ENCODE data around the gene MYH10.

The MYH10 gene

DNA sequence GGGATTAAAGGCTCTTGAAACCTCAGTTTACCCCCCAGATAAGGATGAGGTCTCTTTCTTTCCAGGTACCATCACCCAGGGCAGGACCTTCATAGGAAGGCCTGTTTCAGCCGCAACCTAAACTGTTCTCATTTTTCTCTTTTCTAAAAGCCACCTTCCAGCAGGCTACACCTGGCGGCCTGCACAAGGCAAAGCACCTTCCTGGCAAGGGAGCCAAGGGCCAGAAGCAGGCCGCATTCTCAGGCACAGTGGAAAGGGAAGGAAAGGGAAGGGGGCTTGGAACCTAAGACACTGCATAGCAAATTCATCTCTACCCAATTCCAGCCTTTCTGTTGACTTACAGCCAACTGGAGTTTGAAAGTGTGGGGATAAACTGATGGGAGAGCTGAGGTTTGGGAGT is 203.7 kb downstream of the MYH10 start:
- Histone ChIP-seq H3K4me3 (no peak overlapping the region), H3K9ac (ENCODE audit: insufficient read length) (no peak overlapping the region), H3K36me3 (ENCODE audit: insufficient read depth, low read length) (no peaks in the 10 kb centered on the region), H3K9me3 (ENCODE audit: low read depth, low read length) (no peaks in the 10 kb centered on the region), H3K27ac (no peak overlapping the region)
- TF ChIP-seq POLR2AphosphoS5 (IDR thresholded peaks at IDR 0.05; ENCODE audit: borderline replicate concordance, low read depth, low read length): no peak
- no peak for TF ChIP-seq FOXP2 (optimal IDR thresholded peaks at IDR 0.05; ENCODE audit: control extremely low read depth, extremely low read length, insufficient read depth)
- no peak for TF ChIP-seq EZH2 (IDR thresholded peaks at IDR 0.05)
- no peak for DNase-seq (ENCODE audit: low read depth, low spot score)

- DNase-seq (ENCODE audit: low read depth, low spot score): no peak
- TF ChIP-seq EZH2 (IDR thresholded peaks at IDR 0.05) (no peak), FOXP2 (optimal IDR thresholded peaks at IDR 0.05; ENCODE audit: control extremely low read depth, extremely low read length, insufficient read depth) (no peak), POLR2AphosphoS5 (IDR thresholded peaks at IDR 0.05; ENCODE audit: borderline replicate concordance, low read depth, low read length) (no peak)
- H3K9ac ChIP-seq (ENCODE audit: insufficient read length): no peak overlapping the region
- no peak overlapping the region for H3K27ac ChIP-seq
- H3K9me3 ChIP-seq (ENCODE audit: low read depth, low read length): no peaks in the 10 kb centered on the region
- no peaks in the 10 kb centered on the region for H3K36me3 ChIP-seq (ENCODE audit: insufficient read depth, low read length)
- H3K4me3 ChIP-seq: no peak overlapping the region
Measured at GRCh38 chr17:8426094-8426720, 204.3 kb downstream of the MYH10 start.
